ENCODE measurements around the gene HDAC7. TPM values are rescaled to one million over a fixed set of nuclear protein-coding genes. Genes with fewer than 3 reads are reported as not detected.

The HDAC7 gene
- total RNA-seq, 1 donor from 2014 or later, result 27.1 TPM

- DNase-seq, result peak; percentile 65
These were observed 60.6 kb downstream of the HDAC7 start, which contains the start of gene RAPGEF3 for GRCh38 chr12:47758834-47759690. Gene RAPGEF3, minus strand, starts transcription at chr12:47758880. Its CDS starts 324 bp downstream, at chr12:47758556.

DNA sequence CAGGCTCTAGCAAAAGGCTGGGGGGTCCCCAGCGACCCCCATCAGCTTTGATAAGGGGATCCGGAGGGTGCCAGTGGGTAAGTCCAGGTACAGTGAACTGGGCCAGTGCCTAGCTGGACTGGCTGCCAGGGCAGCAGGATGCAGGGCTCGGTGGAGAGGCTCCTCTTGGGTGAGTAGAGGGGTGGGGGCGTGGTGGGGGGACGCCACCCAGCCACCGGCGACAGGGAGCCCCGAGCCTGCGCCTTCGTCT is 61.2 kb downstream of the HDAC7 start:
- DNase-seq, result no peak

DNA sequence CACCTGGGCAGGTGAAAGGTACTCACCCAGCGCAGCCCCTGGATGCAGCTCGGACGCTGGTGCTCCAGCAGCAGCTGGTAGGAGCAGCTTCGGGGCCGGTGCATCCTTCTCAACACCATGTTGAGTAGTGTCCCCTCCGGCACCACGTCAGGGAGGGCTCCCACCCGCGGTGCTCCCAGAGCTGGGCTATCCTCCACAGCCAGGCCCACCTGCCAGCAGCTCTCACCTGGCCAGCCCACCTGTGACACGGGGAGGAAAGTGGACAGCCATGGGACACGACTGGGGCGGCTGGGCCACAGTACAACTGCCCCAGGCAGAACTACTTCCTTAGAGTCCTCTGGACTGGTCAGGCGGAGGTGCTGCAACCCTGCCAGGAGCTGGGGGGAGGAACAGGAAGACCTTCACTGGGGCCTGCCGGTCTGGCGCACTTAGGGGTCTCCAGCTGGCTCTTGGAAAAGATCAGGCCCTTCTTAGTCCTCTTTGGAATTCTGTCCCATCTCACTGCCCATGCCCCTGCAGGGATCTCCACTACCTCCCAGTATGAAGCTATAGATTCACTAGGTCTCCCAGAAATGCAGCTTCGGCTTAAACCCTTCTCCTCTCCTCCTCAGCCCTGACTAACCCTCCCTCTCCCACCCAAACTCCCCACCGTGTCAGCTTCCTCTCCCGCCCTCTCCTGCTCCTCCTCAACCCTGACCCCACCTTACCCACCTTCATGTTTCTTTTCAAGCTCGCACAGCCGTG is 61.7 kb downstream of the HDAC7 start:
- no peak for DNase-seq

DNA sequence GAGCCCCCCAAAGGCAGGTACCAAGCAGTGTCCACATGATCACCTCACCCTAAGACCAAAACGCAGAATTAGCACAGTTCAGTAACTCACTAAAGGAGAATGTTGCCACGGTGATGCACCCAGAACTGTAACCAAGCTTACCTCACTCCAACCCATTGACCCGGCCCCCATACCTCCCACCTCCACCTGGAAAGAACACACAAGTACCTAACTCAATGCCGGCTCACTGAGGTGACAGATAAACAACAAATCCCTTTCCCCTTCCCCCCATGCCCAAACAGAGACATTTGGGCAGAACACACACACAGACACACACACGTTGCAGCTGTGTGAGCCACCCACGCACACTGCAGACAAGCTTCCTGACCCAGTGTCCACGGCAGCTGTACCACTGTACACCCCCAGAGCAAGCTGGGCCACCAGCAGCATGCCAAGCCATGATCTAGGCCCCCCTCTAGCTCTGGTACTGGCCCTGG is 62.3 kb downstream of the HDAC7 start:
- DNase-seq, result no peak

DNA sequence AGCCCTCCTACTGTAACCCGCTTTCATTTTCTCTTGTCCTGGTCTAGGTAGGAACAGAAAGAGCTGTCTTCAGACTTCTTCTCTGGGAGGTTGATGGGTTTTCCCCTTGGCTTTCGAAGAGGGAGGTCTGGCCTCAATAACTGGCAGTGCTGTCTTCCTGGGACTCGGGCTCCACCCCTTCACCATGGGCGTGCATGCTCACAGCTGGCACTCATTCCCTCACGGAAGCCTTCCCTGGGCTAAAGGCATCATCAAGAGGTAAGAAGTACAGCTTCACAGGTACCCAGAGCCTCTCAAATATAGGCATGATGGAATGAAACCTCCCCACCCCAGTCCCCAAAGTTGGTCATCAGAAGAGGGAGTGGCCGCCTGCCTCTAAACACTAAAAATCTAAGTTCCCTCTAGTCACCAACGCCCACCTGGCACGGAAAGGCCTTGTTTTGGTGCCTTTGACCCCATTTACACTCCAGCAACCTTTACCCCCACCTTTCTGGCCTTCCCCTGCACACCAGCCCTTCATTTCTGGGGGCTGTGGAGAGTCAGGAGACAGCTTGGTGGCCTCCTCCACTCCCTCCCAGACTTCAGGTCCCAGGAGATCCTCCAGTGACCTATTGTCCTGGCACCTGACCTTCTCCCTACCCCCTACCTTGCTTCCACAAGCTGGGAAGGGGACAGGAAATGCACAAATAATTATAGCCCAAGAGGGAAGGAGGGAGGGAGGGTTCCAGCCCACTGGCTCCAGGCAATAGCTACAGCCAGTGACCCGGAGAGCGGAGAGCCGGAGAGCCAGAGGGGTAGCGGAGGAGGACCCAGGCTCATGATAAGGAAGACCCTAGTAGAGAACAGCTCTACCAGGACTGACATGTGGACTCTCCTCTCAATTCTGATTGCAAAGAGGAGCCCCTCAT is 63.8 kb downstream of the HDAC7 start:
- no peak for DNase-seq

- no peak for DNase-seq
These were observed 64.8 kb downstream of the HDAC7 start for GRCh38 chr12:47754881-47755280.

GRCh38 chr12:47754126-47754525 is 65.6 kb downstream of the HDAC7 start:
- DNase-seq, result no peak

- no peak for DNase-seq
These were observed 66.4 kb downstream of the HDAC7 start for GRCh38 chr12:47753021-47754001.

DNA sequence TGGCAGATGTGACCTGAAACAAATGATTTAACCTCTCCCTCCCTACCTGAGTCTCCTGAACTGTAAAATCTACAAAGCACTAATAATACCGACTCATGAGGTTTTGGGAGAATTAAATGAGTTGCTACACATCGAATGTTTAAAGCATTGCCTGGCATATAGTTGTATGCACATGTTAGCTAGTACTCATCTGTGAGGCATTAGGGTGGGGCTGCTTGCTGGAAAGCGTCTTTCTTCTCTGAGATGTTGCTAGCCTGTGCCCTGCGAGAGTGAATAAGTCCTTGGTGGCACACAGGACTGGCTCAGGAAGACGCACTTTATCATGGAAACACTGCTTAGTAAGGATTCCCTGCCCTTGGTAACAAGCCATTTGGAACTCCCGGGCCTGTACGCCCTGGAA is 67.2 kb downstream of the HDAC7 start:
- peak; percentile 40 for DNase-seq

DNA sequence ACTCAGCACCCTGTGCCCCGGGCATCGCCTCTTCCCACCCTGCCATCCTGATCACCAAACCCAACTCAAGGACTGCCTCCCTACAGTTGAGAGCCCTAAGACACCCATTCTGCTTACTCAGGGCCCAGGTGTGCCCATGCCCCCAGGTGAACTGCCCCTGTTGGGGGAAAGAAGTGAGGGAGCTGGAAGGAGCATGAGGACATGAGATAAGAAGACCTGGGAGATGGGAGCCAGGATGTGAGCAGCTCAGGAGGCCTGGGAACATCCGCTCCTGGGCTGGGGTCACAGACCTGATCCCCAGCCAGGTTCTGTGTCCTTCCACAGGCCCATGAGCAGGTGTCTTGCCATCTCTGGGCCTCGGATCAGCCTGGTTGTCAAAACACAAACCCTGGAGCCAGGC is 67.6 kb downstream of the HDAC7 start:
- DNase-seq, result no peak

- no peak for DNase-seq
These were observed 68.1 kb downstream of the HDAC7 start for GRCh38 chr12:47751561-47751960.

DNA sequence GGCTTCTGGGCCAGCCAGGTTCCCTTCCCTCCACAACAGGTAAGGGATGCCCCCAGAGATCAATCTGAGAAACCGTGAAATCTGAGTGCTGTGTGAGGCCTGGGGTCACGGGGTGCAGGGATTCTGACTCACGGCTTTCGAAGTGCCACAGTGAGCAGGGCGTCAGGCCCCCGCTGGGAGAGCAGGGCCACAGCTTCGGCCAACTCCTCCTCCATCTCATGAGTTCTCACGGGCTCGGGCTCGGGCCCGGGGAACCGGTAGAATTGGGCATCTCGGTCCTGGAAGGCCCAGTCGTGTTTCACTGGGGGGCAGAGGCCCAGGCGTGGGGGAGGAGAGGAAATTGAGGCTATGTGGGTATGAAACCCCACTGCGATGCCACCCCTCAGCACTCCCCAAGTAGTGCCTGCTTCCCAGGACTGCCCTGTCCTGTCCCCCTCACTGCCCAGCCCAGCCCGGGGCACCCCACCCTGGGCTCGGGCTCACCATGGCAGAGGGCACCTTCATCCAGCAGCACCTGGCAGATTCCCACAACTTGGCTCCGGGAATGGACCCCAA is 68.7 kb downstream of the HDAC7 start:
- no peak for DNase-seq

GRCh38 chr12:47750229-47750798 is 69.4 kb downstream of the HDAC7 start:
- no peak for DNase-seq

GRCh38 chr12:47748899-47749298 is 70.8 kb downstream of the HDAC7 start:
- DNase-seq, result no peak

- no peak for DNase-seq
These were observed 71.2 kb downstream of the HDAC7 start for GRCh38 chr12:47748507-47748828.

DNA sequence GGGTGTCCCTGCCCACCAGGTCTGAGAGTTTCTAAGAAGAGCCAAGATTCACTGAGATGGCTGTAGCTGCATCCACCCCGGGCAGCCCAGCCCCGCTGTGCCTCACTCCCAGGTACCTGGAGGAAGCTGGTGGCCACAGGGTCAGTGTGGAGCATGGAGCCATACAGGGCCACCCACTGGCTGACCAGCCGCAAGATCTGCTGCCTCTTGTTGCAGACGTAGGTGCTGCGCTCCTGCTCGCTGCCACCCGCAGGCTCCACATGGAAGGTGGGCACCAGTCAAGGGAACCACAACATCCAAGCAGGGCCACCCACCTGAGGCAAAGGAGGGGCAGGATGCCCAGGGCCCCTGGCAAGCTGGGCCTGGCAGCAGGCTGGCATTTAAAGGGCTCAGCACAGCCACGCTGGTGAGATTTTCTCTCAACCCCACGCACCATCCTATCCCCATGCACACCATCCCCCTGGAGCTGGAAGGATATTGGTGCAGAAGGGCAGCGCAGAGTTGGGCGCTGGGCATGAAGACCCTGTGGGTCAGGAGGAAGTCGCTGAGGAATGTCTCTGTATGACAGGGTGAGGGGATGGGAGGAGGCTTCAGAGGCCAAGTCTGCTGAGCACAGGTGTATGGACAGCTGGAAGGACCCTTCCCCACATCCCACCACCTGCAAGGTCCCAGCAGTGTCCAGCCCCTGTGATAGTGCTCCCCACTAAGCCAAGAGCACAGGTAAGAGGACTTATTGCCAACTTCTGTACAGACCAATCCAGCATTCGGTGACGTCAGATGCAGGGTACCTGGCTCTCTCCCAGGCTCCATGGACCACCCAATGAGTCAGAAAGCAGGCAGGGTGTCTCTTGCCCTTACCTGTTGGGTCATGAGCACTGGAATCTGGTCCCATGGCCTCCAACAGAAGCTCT is 71.9 kb downstream of the HDAC7 start:
- DNase-seq, result no peak

DNA sequence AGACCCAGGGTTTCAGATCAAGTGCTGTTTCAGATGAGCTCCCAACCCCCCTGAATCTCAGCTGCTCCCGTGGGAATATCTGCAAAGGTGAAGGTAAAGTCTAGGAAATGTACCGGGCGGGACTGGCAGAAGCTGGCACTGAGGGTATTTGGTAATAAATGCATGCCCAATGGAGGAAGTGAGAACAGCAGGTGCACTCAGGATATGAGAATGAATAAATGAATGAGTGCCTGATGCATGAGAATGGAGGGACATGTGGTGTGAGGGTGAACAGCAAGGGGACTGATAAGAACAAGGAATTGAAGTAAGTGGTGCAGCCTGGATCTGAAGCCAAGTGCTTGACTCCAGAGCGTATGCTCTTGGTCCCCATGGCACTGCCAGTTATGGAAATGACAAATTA is 72.6 kb downstream of the HDAC7 start:
- DNase-seq, result no peak

DNA sequence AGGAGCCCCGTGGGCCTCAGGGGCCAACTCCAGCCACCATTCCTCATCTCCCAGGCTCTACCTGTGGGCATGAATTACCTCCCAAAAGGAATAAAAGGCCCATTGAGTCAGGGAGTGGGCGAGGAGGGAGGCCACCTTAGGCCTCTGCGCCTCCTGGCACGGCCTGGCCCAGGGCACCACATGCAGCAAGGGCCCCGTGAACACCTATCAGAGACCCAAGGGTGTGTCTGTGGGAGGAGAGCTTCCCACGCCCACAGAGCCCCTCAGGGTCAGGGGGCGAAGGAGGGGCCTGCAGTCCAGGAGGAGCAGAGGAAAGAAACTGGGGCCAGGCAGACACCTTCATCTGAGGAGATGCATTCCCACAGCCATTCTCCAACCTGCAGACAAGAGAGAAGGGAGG is 73.2 kb downstream of the HDAC7 start:
- DNase-seq, result no peak

DNA sequence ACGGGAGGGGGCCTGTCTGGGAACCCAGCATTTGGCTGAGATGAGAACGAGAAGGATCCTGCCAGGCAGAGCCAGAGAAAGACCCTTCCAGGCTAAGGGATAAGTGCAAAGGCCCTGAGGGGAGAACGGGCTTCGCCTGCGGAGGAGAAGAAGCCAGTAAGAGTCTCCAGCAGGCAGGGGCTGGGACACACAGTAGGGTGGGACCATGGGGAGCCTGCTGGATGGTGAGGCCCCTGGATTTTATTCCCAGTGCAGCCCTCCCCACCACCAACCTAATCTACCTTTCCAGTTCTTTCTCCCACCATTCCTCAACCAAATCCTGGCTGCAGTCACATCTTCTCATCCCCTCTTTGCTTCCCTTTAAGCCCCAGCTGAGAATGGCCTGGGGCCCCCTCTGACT is 73.6 kb downstream of the HDAC7 start:
- no peak for DNase-seq

All from skin of body (tissue), 2 donors.